ENCODE results near the gene ABTB2.

The ABTB2 gene

DNA sequence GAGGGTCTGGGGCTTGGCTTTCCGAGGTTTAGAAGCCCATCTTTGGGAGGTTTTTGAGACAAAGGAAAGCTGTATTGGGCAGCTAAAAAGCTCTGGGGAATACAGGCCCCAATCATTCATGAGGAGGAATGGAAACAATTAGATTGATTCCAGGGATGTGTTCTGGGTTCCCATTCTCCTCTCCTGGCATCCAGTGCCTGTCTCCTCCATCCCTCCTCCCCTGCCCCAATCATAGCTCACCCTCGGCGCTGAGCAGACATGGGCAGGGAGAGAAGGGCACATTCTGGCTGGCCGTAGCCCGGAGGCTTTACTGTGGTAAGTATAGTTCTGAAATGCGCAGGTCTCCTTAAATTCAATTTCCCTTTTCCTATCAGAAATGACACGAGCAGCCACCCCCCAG is 42.4 kb downstream of the ABTB2 start:
- no peak for DNase-seq (ENCODE audit: low read depth)

DNA sequence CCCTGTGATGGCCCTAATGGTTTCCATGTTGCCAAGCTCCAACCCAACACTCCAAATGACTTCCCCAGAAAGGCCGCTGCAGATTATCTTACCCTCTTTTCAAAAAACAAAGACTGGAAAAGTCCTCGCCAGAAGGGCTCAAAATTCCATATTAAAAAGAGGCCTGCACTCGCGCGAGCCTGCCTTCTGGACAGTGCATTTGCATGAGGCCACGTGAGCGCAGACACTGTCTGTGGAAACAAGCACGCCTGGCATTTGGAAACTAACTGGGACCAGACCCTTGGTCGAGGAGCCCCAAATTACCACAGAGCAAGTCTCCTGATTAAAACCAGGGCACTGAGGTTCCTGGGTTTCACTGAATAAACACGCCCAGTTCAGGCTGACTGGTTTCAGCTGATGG is 42.9 kb downstream of the ABTB2 start:
- DNase-seq (ENCODE audit: low read depth), result no peak

DNA sequence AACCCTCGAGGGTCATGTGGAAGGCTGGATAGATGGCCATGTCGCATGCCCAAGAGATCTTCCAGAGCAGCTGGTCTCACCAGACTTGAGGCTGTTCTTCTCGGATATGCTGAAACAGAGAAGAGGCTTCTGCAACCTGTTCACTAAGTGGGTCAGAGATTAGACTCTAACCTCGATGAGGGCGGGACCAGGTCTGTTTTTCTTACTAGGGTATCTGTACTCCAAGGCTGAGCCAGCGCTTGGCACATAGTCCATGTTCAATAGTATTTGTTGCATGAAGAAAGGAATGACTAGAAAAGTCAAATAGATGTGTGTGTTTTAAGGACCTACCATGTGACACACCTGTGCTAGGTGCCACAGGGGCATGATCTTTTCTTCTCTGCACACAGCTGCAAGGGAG is 43.6 kb downstream of the ABTB2 start:
- no peak for DNase-seq (ENCODE audit: low read depth)

DNA sequence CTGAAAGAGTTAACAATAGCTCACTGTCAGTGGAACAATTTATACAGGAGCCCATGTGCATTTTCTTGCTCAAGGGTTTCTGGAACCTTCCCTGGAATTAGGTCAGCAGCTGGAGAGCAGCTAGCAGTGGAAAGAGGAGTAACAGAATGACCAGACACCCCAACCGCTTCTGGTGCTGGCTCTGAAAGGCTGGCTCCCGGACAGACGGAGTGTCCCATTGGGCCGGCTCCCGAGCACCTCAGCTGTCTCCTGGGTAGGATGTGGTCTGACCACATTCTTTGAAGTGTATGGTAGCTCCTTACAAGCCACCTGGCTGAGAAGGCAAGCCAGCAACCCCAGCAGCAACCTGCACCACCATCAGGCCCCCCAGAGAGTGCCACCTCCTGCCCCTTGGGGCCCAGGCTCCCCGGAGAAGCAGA is 44.7 kb downstream of the ABTB2 start:
- peak; percentile 56 for DNase-seq (ENCODE audit: low read depth)

DNA sequence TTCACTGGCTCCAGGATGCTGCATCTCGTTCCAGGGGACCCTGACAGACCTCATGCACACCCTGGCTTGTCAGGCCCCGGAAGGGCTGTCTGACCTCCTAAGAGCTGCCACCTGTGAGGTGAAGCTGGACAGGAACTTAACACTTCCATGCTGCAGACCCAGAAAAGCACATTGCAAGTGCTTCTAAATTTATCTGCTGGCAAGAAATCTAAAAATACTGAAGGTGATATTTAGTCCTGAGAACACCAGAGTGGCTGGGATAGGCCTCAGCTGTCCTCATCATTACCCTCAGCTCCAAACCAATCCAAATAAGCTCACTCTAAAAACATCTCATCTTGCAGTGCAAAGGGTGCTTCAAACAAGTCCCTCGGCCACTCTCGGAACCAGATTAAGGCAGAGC is 46.7 kb downstream of the ABTB2 start:
- DNase-seq (ENCODE audit: low read depth), result no peak

DNA sequence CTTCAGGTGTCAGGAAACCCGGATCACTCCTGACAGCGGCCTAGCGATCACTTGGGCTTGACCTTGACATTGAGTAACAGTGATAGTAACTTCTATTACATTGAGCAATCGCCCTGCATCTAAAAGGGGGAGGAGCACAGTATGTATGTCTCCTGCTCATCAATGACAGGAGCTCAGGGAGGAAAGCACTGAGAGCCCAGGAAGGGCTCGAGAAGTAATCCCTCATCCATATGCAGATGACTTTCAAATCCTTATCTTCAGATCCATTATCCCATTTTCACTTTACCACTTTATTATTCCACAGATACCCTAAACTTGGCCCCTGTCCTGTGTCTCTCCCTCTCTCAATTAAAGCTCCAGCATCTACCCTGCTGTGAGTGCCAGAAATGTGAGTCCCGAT is 47.8 kb downstream of the ABTB2 start:
- no peak for DNase-seq (ENCODE audit: low read depth)

DNA sequence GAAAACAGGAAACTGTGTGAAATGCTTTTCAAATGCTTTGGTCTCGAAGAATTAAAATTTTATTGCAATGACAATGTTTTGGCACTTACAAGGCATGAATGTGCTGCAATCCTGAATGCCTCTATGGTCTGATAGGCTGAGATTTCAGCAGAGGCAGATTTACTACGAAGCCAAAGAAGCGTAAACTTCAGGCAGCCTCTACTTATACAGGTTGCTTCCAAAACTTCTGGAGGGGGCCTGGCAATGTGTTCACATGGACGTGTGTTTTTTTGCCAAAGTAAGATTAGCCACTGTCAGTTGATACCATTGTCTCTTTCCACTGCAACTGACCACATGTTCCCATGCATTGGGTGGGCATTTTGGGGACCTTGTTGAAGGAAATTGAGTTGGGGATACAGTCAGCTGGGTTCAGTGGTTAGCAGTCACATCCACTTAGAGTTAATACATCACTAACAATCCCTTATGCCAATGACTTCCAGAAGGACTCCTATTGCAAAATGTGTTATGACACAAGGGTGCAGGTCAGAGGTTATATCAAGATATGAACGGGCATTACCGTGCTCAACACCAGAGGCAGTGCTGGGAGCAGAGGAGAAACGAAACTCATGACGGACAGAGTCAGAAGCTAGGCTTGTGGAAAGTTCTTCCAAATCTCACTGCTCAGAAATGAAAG is 48.8 kb downstream of the ABTB2 start:
- peak; percentile 64 for DNase-seq (ENCODE audit: low read depth)

DNA sequence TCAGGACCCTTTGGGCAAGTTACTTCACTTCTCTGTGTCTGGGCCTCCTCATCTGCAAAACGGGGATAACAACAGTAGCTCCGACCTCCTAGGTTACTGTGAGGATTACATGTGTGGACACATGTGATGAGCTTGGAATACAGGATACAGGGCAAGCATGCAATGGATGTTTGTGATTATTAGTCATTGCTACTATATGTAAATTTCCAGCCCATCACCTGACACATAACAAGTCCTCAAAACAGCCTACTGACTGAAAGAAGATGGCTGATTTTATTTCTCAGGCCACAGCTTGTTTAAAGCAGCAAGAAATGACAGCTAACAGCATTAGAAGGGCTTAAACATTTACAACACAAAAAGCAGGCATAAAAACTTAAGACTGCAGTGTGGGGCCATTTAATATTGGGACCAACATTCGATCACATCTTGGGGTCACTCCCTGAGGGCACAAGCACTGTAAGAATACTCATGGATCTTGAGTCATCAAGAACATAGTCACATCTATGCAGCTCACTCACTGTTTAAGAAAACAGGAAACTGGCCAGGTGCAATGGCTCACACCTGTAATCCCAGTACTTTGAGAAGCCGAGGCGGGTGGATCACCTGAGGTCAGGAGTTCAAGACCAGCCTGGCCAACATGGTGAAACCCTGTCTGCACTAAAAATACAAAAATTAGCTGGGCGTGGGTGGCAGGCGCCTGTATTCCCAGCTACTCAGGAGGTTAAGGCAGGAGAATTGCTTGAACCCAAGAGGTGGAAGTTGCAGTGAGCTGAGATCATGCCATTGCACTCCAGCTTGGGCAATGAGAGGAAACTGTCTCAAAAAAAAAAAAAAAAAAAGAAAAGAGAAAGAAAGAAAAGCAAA is 49.5 kb downstream of the ABTB2 start:
- no peak for DNase-seq (ENCODE audit: low read depth)

DNA sequence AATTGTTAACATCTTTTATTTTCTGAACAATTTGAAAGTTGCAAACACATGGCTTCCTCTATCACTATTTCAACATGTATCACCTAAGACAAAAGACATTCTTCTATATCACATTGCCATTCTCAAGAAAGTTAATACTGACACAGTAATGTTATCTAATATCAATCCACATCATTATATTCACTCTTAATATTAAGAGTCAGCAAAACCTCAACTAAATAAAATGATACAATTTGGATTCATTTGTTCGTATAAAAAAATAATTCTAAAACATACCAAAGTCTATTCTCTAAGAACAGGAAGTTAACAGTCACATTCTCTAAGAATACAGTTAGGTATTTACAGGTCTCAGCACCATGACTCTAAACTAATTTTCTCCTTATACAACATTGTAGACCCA is 52.0 kb downstream of the ABTB2 start:
- DNase-seq (ENCODE audit: low read depth), result no peak

DNA sequence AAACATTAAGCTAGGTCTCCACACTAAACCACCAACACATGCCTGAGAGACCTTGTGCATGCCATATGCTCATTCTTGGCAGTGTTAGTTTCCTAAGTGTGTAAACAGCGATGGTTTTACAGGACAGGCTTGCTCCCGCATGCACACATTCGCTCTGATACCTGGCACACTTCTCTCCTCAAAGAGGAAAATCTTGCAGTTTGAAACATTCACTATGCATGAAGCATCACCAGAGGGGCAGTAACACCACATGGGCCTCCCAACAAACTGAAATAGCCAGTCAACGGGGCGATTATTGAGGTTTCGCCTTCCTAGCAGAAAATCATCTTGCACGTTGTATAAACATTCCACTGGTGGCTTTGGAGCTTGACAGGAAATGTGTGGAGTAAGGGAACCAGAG is 52.6 kb downstream of the ABTB2 start:
- DNase-seq (ENCODE audit: low read depth), result no peak

DNA sequence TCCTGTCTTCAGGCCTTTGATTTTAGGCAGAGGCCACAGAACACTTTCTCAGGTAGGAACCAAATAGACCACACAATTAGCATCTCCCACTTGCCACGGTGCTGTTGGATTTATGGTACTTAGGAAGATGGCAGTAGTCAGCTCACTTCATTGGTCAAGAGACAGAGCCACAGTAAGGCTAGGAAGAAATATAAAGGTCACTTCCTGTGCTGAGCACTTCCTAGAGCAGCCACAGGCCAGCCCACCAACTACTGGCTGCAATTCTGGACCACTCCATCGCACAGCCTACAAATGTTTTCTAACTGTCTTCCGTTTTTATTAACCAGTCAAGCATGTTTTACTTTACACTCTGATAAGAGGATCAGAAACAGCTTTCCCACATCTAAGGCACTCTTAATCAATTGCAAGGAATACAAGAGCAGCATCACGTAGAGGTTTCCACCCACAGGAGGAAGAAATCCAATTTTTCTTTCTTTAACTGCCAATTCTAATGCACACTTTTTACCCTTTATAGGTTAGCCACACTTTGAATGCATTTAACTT is 54.7 kb downstream of the ABTB2 start:
- DNase-seq (ENCODE audit: low read depth), result no peak

DNA sequence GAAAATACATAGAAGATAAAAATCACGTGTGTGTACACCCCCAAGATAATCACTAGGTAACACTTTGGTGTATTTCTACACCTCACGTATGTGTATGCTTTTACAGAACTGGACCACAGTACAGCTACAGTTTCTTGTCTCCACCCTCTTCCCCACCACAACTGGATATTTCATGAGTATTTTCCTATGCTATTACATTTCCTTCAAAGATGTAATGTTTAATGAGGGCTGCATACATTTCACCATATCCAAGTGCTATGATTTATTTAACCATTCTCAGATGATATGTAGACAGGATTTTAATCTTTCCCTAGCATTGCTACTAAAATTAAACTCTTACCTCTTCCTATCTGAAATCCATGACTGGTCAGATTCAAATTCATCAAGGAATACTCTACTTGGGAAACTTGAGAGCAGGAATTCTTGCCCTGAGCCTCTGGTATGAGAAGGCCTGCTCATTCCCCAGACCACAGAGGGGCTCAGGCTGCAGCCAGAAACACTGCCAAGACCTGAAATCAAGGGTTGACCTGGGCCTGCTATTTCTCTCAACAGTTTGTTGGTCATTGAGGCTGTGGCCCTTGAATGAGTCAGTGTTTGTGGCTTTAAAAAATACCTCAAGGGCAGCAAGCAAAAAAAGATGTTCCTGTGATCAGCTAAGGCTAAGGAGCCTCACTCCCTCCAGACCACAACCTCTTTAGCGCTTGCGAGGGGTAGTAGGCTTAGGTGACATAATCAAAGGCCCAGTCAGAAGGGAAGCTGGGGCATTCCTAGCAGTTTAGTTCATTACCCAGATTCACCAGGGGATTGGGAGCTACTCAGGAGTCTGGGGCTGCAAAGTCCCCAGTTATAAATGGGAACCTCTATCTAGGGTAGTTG is 55.5 kb downstream of the ABTB2 start:
- peak; percentile 98 for DNase-seq (ENCODE audit: low read depth)

DNA sequence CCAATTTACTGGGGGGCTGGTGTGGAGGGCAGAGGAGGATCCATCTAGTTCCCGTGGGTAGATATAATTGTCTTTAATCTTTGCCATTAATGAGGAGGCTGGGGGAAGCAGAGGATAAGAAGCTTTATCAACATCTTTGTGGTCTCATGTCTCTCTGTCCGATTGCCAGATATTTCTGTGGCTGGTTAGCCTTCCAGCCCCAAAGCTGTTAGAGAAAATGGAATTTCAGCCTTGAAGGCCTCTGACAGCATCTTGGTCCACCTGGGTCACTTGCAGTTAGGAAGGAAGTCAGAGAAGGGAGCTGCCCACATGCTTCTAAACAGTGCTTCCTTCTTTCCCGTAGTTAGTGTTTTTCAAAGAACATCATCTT is 56.9 kb downstream of the ABTB2 start:
- peak; percentile 64 for DNase-seq (ENCODE audit: low read depth)

DNA sequence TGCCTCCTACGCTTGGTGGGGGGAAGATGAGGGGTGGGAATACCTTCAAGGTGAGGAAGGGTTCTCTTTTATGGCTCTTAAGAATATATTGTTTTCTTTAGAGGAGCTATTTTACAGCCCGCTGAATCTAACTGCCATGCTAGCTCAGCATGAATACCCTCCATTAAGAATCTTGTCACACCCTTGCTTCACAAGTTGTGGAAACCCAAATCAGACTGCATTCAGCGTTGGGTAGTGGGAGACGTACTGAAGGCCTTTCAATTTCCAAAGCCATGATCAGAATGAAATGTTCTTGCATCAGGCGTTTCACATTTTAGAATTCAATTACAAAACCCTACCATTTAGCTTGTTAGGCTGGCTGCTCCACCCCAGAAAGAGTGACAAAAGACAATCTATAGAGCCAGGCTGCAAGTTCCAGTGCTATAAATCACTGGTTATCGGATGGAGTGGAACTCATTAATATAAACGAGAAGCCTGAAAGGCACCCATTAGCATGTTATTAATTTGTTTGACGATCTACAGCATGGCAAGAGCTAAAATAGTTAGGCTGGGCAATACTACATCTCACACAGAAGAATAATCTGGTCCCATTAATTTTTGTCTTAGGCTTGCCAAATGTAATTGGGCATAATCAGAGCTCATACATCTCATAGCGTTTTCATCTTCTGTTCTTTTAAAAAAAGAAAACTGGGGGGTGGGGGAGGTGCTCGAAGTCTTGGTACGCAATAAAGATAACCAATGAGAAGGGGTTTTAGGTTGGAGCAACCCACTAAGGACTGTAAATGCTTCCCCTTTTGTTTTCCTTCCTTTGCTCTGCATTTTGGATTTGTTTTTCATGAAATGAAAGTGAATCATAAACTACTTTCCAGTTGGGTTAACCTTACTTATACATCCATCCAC is 57.5 kb downstream of the ABTB2 start:
- no peak for DNase-seq (ENCODE audit: low read depth)

DNA sequence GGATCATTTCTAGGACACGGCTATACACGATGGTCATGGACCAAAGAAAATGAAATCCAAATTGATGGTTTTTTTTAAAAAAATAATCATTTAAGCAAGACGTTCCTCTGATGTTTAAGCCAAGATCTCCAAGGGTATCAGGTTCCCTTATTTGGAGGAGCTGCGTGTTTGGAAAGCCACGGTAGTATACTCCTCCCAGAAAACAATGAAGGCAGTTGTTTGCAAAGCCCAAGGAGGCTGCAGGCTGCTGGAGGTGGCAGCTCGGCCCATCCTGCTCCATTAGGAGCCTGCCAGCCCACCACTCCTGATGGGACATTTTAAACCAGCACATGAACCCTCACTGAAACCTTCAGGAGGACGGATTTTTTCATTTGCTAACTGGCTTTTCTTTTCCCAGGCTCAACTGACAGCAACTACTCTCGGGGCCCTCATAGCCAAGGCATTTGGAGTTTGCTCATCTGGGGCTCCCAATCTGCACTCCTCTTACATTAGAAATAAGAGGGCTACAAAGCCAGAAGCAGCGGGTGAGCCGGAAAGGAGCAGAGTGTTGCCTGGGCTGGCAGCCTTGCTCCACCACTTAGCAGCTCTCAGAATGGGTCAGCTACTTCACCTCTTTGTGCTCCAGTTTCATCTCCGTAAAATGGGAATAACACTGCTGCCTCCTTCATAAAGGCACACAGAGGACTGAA is 58.4 kb downstream of the ABTB2 start:
- no peak for DNase-seq (ENCODE audit: low read depth)

DNA sequence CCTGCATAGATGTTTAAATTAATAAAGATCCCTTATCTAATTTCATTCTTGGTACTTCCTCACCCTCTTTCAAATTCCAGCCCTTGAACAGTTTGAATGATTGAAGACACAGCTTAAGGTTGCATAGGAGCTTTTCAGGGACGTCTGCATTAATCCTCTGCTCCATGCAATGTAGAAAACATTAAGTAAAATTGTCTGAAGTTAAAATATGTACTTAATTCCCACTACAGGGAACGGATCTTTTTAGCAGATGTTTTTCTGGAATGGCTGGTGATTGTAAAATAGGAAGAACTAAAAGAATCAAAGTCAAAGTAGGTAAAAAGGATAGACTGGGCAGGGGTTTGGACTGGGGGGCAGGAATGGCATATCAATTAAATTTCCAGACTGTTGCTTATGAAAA is 58.9 kb downstream of the ABTB2 start:
- no peak for DNase-seq (ENCODE audit: low read depth)

DNA sequence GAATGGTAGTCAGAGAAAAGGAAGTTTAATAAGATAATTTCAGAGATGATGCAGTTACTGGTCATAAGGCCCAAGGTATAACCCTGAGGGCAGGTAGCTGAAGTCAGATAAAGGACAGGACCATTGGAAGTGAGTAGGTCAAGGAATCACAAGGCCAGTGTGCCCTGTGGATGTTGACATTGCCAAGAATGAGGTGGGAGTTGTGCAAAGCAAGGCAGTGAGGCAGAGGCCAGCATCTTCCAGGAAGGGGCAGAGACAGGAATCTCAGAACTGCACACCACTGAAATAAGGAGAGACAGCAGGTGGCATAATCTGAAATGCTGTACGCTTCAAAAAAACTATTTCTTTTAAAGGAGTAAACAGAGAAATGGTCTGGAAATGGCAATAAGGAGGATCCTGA is 61.4 kb downstream of the ABTB2 start:
- no peak for DNase-seq (ENCODE audit: low read depth)

DNA sequence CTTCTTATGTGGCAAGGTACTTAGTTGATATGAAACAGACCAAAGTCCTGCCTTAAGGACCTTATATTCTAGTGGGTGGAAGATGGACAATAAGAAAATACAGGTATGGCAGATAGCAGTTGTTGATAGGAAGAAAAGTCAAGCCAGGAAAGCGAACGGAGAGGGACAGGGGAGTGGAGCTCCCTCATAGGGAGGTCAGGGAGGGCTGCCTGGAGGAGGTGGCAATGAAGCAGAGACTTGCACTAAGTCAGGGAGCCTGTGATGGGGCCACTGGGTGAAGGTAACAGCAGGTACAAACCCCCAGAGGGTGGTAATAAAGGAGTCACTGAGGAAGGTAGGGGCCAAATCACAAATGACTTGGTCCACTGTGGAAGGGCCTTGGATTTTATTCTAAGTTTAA is 65.3 kb downstream of the ABTB2 start:
- DNase-seq (ENCODE audit: low read depth), result no peak

DNA sequence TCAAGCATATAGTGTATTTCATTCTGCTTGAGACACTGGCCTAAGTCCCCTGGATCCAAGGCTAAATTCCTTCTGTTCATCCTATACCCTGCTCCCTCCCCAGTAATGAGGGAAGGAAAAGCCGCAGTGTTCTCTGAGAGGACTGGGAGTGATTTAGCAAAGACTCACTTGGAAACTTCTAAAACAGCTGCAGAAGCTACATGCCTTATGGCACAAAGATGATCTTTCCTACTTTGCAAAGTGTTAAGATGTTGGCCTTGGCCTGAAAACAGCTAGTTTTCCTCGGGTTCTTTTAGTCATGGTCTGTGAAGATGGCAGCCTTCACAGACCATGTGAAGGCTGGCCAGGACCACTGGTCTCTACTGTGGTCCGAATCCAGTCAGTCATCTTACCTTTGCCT is 65.7 kb downstream of the ABTB2 start:
- DNase-seq (ENCODE audit: low read depth), result no peak

DNA sequence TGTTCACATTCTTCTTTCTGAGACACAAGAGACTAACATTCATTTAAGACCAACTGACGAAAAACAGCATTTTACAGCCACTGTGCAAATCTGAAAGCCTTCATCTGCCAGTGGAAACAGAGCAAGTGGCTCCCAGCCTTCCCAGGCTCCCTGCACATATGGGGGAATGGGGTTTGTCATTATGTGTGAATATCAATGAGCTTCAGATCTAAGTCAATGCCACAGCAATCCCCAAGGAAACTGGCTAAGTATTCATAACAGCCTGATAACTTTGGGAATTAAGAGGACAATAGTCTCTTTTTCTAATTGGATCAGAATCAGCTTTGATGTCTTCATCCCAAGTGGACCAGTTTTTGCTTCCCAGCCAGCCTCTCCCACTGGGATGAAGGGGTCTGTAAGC is 66.9 kb downstream of the ABTB2 start:
- DNase-seq (ENCODE audit: low read depth), result no peak

DNA sequence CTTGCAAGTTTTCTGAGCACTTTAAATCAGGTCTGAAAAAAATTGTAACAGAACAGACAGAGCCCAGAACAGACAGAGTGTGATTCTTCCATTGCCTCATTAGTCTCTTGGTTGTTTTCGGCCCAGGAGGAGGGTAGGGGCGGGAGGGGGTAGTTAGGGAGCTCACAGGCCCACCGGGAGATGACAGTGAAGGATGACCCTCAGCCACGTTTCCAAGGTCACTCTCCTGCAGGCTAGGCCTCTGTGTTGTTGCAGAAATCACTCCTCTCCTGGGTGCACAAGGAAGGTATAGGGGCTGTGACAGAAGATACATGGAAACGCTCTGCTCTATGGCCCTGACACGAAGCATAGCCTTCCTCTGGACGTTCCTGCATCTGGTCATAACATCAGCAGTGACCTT is 69.3 kb downstream of the ABTB2 start:
- DNase-seq (ENCODE audit: low read depth), result no peak
